CD4-positive, alpha-beta T cell (primary cell): Measurements from ENCODE around the gene TNC. TPM values are rescaled to one million over a fixed set of nuclear protein-coding genes. Genes with fewer than 3 reads are reported as not detected.
A peak's percentile ranks its signal among the peaks of the same experiment; 100 is the strongest.

ENCODE experiments used
- ATAC-seq: fragments of 200-7000 bp; cut with Tn5 transposase; one replicate; pipeline ENCODE4 v1.10.0; 2022; ENCODE audit warnings: mild to moderate bottlenecking; ENCODE audit not compliant: poor library complexity
- CTCF ChIA-PET: fragments of 350-600 bp; sonication (Branson Sonifier 250); formaldehyde crosslinking; loops from one replicate; lab custom pipeline; 2021; ENCODE audit warnings: antibody characterized with exemption, inconsistent platforms; lab: Charles Lee
- POLR2A ChIA-PET: fragments of 350-600 bp; sonication (Branson Sonifier 250); formaldehyde crosslinking; loops from one replicate; lab custom pipeline; 2021; ENCODE audit warnings: antibody characterized with exemption, inconsistent platforms; lab: Charles Lee
- DNase-seq, 14 experiments: peaks; one replicate each; pipeline ENCODE4 v3.0.0-alpha.2; 2013 to 2020; ENCODE audit warnings: mixed read lengths in 2 of 14
- H3K27ac ChIP-seq, 2 donors: one replicate each; pipeline versions ENCODE4 v1.5.1 to v1.7.0; 2013; ENCODE audit warnings: low read length in 2 of 2, low read depth in 1 of 2, mild to moderate bottlenecking in 1 of 2
- H3K27me3 ChIP-seq, 2 experiments: 1 replicate in 1 of 2; 2 replicates in 1 of 2; pipeline versions ENCODE4 v1.6.1 to v1.7.0; 2013; ENCODE audit warnings: low read length in 2 of 2, control low read depth in 1 of 2, mild to moderate bottlenecking in 1 of 2, moderate library complexity in 1 of 2; ENCODE audit not compliant: insufficient read depth in 2 of 2, control insufficient read depth in 1 of 2
- H3K36me3 ChIP-seq: one replicate; pipeline ENCODE4 v1.6.1; 2013; ENCODE audit warnings: low read length, control low read depth; ENCODE audit not compliant: insufficient read depth
- H3K4me1 ChIP-seq: one replicate; pipeline ENCODE4 v1.6.1; 2013; ENCODE audit warnings: low read length, control low read depth; ENCODE audit not compliant: insufficient read depth
- H3K4me3 ChIP-seq: one replicate; pipeline ENCODE4 v1.5.1; 2013; ENCODE audit warnings: mild to moderate bottlenecking, low read length, moderate library complexity
- H3K9me3 ChIP-seq, 2 experiments: 1 replicate in 1 of 2; 2 replicates in 1 of 2; pipeline versions ENCODE4 v1.6.1 to v1.7.0; 2013; ENCODE audit warnings: low read length in 2 of 2, mild to moderate bottlenecking in 2 of 2, control low read depth in 1 of 2, moderate library complexity in 1 of 2; ENCODE audit not compliant: control insufficient read depth in 1 of 2, insufficient read depth in 1 of 2
- H3K27ac Mint-ChIP-seq: one replicate; pipeline ENCODE4 v1.8.0; 2020; ENCODE audit warnings: mixed read lengths
- H3K27me3 Mint-ChIP-seq: one replicate; pipeline ENCODE4 v1.8.0; 2021; ENCODE audit warnings: mixed read lengths
- H3K36me3 Mint-ChIP-seq: one replicate; pipeline ENCODE4 v1.8.0; 2021; ENCODE audit warnings: low read depth, mixed read lengths
- H3K4me1 Mint-ChIP-seq: one replicate; pipeline ENCODE4 v1.8.0; 2021; ENCODE audit warnings: low read depth, mixed read lengths
- H3K4me3 Mint-ChIP-seq: one replicate; pipeline ENCODE4 v1.8.0; 2020; ENCODE audit warnings: mild to moderate bottlenecking, mixed read lengths
- H3K9me3 Mint-ChIP-seq: one replicate; pipeline ENCODE4 v1.8.0; 2020; ENCODE audit warnings: mixed read lengths
- CTCF ChIP-seq: fragments of 200-600 bp; IDR thresholded peaks from one replicate; pipeline ENCODE4 v1.8.0; 2022; ENCODE audit warnings: antibody characterized with exemption, mild to moderate bottlenecking
- intact Hi-C, 2 experiments: fragments of 100-400 bp; cut with DNase I in 1 of 2; cut with micrococcal nuclease in 1 of 2; formaldehyde crosslinking; loops; one replicate each; pipeline versions ENCODE4 v1.15.1 to v1.9.0; 2023 to 2025; cut with DNase I, micrococcal nuclease
- total RNA-seq, 174 experiments: library from RNA in 2 of 174; stranded (reverse) in 2 of 174; gene quantifications; one replicate each; pipeline ENCODE4 v1.2.3 and lab custom pipeline; 2021 to 2026

TNC gene
- total RNA-seq, 2 experiments from 2014 or later = 0.03 to 0.05 TPM

GRCh38 chr9:115002371-115003120, 115.4 kb downstream of the TNC start:
- no peaks in the 10 kb centered on the region for H3K9me3 ChIP-seq
- H3K36me3 ChIP-seq = no peaks in the 10 kb centered on the region
- peaks cover 5% of the 10 kb centered on the region in 2 experiments for H3K27me3 ChIP-seq
- no peak for DNase-seq
- peak; percentile 32 for ATAC-seq
- ChIA-PET POLR2A (interaction anchor here (0.6 to 1.0 kb wide), 4 partner anchors 74 to 281 kb away, joined by 3 to 5 read pairs (median 4); no protein-coding TSS in a partner anchor), CTCF (no interaction called here)
- no peak overlapping the region for H3K27ac ChIP-seq
- no peaks in the 10 kb centered on the region for H3K36me3 Mint-ChIP-seq
- peaks cover 9% of the 10 kb centered on the region for H3K27me3 Mint-ChIP-seq
- intact Hi-C loops = no loop called here
- no peak for TF ChIP-seq CTCF
- no peak overlapping the region for H3K4me3 Mint-ChIP-seq
- no peaks in the 10 kb centered on the region for H3K9me3 Mint-ChIP-seq
- peaks cover 18% of the 10 kb centered on the region for H3K4me1 ChIP-seq
- H3K4me3 ChIP-seq = no peak overlapping the region
- no peak overlapping the region for H3K27ac Mint-ChIP-seq
- H3K4me1 Mint-ChIP-seq = no peaks in the 10 kb centered on the region

GRCh38 chr9:115000217-115000639, 117.7 kb downstream of the TNC start:
- Histone ChIP-seq H3K27me3 (peaks cover 5% of the 10 kb centered on the region in 2 experiments), H3K36me3 (no peaks in the 10 kb centered on the region), H3K4me3 (no peak overlapping the region), H3K4me1 (peaks cover 9% of the 10 kb centered on the region), H3K27ac (no peak overlapping the region), H3K9me3 (no peaks in the 10 kb centered on the region)
- H3K27me3 Mint-ChIP-seq = peaks cover 7% of the 10 kb centered on the region
- ATAC-seq (no peak), DNase-seq (peak in 2 of 14 experiments; percentile 20 to 41)
- no peaks in the 10 kb centered on the region for H3K9me3 Mint-ChIP-seq
- no peak overlapping the region for H3K27ac Mint-ChIP-seq
- intact Hi-C loops = no loop called here
- CTCF ChIA-PET = no interaction called here
- TF ChIP-seq CTCF = no peak
- no peaks in the 10 kb centered on the region for H3K4me1 Mint-ChIP-seq
- H3K36me3 Mint-ChIP-seq = no peaks in the 10 kb centered on the region
- no peak overlapping the region for H3K4me3 Mint-ChIP-seq
- POLR2A ChIA-PET = no interaction called here

DNA sequence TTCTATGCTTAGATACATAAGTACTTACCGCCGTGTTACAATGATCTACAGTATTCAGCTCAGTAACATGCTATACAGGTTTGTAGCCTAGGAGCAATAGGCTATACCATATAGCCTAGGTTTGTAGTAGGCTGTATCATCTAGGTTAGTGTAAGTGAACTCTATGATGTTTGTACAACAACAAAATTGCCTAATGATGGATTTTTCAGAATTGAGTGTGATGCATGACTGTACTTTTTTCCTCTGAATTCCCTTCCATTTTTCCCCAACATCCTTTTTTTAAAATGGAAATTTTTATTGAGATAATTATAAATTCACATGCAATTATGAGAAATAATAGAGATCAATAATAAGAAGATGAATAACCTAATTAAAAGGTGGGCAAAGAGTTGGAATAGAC, 119.6 kb downstream of the TNC start:
- no peak for DNase-seq
- intact Hi-C loops = loop anchor here in 1 of 2 experiments (5.0 kb wide), 1 partner anchor 36 kb away; no protein-coding TSS in a partner anchor
- Histone ChIP-seq H3K9me3 (no peaks in the 10 kb centered on the region), H3K4me3 (no peak overlapping the region), H3K27ac (no peak overlapping the region), H3K36me3 (no peaks in the 10 kb centered on the region), H3K4me1 (peaks cover 9% of the 10 kb centered on the region), H3K27me3 (peaks cover 5% of the 10 kb centered on the region in 2 experiments)
- TF ChIP-seq CTCF = no peak
- H3K9me3 Mint-ChIP-seq = no peaks in the 10 kb centered on the region
- H3K4me3 Mint-ChIP-seq = no peak overlapping the region
- no peak overlapping the region for H3K27ac Mint-ChIP-seq
- ChIA-PET POLR2A (no interaction called here), CTCF (no interaction called here)
- ATAC-seq = no peak
- no peaks in the 10 kb centered on the region for H3K36me3 Mint-ChIP-seq
- no peaks in the 10 kb centered on the region for H3K4me1 Mint-ChIP-seq
- H3K27me3 Mint-ChIP-seq = peaks cover 5% of the 10 kb centered on the region
